Measurements from ENCODE around the gene DPF1. TPM values are rescaled to one million over a fixed set of nuclear protein-coding genes. Genes with fewer than 3 reads are reported as not detected.
A peak's percentile ranks its signal among the peaks of the same experiment; 100 is the strongest.

Gene DPF1
- total and polyA plus RNA-seq, 4 donors, result not detected

DNA sequence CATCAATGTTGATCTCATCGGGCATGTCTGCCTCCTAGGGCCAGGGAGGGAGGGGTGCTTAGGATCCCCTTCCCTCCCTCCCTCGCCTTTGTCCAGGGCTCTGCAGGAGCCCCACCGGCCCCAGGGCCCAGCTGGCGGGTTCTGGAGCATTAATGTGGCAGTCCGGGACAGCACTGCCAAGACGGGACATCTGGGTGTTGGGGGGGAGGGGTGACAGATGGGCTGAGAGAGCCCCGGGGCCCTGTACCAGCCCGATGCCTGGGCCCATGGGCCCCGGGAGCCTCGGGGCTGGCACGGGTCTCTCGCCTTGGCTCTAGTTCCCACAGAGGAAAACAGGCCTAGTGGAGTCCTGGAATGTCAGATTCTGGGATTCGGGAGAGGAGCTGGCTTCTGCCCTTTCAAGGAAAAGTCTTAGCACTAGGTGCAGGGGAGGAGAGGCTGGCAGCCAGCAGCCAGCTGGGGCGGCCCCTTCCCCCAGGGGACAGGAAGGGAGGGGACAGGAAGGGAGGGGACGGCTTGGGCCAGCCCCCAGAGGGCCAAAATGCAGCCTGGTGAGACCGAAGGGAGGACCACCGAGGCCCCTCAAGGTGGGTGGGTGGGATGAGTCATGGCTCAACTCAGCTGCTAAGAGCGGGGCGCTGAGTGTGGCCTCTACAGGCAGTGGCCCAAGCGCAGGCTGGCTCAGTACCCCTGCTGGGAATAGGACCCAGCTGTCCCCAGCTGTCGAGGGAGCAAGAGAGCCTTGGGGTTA, 29.1 kb upstream of the DPF1 start:
- Histone ChIP-seq H3K4me1 (ENCODE audit: control insufficient read depth in 4 of 4, insufficient read depth in 4 of 4, low read length in 3 of 4) (peaks cover 9 to 29% (median 13%) of the 10 kb centered on the region in 4 donors), H3K4me3 (ENCODE audit: low read depth in 1 of 3, low read length in 3 of 3) (no peak overlapping the region), H3K9ac (ENCODE audit: low read depth in 1 of 2, low read length in 2 of 2) (no peak overlapping the region), H3K36me3 (ENCODE audit: control insufficient read depth in 4 of 4, insufficient read depth in 3 of 4, low read depth in 1 of 4, low read length in 3 of 4) (no peaks in the 10 kb centered on the region), H3K27ac (ENCODE audit: low read depth in 1 of 2, low read length in 2 of 2) (peak overlapping the region; percentile 33 to 56), H3K9me3 (ENCODE audit: control insufficient read depth in 4 of 4, low read length in 3 of 4) (no peaks in the 10 kb centered on the region), H3K27me3 (ENCODE audit: control insufficient read depth in 4 of 4, insufficient read depth in 4 of 4, low read length in 3 of 4) (peaks cover 0 to 6% (median 1%) of the 10 kb centered on the region in 4 donors)
- no peak for DNase-seq (ENCODE audit: low spot score)
- WGBS, result 77% methylated on average over 21 of the region's 21 CpGs
- TF ChIP-seq, protein P1, sequence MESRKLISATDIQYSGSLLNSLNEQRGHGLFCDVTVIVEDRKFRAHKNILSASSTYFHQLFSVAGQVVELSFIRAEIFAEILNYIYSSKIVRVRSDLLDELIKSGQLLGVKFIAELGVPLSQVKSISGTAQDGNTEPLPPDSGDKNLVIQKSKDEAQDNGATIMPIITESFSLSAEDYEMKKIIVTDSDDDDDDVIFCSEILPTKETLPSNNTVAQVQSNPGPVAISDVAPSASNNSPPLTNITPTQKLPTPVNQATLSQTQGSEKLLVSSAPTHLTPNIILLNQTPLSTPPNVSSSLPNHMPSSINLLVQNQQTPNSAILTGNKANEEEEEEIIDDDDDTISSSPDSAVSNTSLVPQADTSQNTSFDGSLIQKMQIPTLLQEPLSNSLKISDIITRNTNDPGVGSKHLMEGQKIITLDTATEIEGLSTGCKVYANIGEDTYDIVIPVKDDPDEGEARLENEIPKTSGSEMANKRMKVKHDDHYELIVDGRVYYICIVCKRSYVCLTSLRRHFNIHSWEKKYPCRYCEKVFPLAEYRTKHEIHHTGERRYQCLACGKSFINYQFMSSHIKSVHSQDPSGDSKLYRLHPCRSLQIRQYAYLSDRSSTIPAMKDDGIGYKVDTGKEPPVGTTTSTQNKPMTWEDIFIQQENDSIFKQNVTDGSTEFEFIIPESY (IDR thresholded peaks at IDR 0.05), result no peak
- peak; percentile 27 for TF ChIP-seq NR2F2 (IDR thresholded peaks at IDR 0.05)

DNA sequence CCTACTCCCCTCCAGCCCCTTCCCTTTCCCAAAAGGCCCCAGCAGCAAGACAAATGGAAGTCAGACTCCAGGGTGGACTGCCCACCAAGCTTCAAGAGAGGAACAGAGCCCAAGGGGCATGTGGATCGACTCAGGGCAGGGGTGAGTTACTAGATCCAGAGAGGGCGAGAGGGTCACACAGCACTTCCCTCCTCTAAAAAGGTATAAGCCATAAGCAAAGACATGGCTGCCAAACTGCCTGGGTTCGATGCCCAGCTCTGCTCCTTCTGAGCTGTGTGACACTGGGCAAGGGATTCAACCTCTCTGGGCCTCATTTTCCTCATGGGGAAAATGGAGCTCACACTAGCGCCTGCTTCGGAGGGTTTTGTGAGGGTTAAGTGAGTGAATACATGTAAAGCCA, 28.4 kb upstream of the DPF1 start:
- peak overlapping the region; percentile 56 to 63 for H3K27ac ChIP-seq (ENCODE audit: low read depth in 1 of 2, low read length in 2 of 2)
- DNase-seq (ENCODE audit: low spot score), result no peak
- H3K27me3 ChIP-seq (ENCODE audit: control insufficient read depth in 4 of 4, insufficient read depth in 4 of 4, low read length in 3 of 4), result peaks cover 0 to 6% (median 1%) of the 10 kb centered on the region in 4 donors
- no peaks in the 10 kb centered on the region for H3K36me3 ChIP-seq (ENCODE audit: control insufficient read depth in 4 of 4, insufficient read depth in 3 of 4, low read depth in 1 of 4, low read length in 3 of 4)
- peaks cover 9 to 29% (median 13%) of the 10 kb centered on the region in 4 donors for H3K4me1 ChIP-seq (ENCODE audit: control insufficient read depth in 4 of 4, insufficient read depth in 4 of 4, low read length in 3 of 4)
- 87% methylated on average over 5 of the region's 5 CpGs for WGBS
- TF ChIP-seq JUND (IDR thresholded peaks at IDR 0.05) (no peak), NR2F2 (IDR thresholded peaks at IDR 0.05) (no peak), EGR1 (IDR thresholded peaks at IDR 0.05; ENCODE audit: low read depth in 2 of 2) (no peak), SP1 (IDR thresholded peaks at IDR 0.05) (no peak), FOXA1 (IDR thresholded peaks at IDR 0.05) (no peak), RXRA (IDR thresholded peaks at IDR 0.05) (no peak), RAD21 (IDR thresholded peaks at IDR 0.05) (no peak), TAF1 (conservative IDR thresholded peaks at IDR 0.05) (no peak)
- TF ChIP-seq, protein P2, sequence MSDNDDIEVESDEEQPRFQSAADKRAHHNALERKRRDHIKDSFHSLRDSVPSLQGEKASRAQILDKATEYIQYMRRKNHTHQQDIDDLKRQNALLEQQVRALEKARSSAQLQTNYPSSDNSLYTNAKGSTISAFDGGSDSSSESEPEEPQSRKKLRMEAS (IDR thresholded peaks at IDR 0.05), result no peak
- TF ChIP-seq, protein P3, sequence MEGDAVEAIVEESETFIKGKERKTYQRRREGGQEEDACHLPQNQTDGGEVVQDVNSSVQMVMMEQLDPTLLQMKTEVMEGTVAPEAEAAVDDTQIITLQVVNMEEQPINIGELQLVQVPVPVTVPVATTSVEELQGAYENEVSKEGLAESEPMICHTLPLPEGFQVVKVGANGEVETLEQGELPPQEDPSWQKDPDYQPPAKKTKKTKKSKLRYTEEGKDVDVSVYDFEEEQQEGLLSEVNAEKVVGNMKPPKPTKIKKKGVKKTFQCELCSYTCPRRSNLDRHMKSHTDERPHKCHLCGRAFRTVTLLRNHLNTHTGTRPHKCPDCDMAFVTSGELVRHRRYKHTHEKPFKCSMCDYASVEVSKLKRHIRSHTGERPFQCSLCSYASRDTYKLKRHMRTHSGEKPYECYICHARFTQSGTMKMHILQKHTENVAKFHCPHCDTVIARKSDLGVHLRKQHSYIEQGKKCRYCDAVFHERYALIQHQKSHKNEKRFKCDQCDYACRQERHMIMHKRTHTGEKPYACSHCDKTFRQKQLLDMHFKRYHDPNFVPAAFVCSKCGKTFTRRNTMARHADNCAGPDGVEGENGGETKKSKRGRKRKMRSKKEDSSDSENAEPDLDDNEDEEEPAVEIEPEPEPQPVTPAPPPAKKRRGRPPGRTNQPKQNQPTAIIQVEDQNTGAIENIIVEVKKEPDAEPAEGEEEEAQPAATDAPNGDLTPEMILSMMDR (IDR thresholded peaks at IDR 0.05; ENCODE audit: low read depth, low read length, missing input control), result no peak
- TF ChIP-seq, protein P4, sequence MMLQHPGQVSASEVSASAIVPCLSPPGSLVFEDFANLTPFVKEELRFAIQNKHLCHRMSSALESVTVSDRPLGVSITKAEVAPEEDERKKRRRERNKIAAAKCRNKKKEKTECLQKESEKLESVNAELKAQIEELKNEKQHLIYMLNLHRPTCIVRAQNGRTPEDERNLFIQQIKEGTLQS (IDR thresholded peaks at IDR 0.05), result no peak
- H3K9ac ChIP-seq (ENCODE audit: low read depth in 1 of 2, low read length in 2 of 2), result no peak overlapping the region
- H3K9me3 ChIP-seq (ENCODE audit: control insufficient read depth in 4 of 4, low read length in 3 of 4), result no peaks in the 10 kb centered on the region
- H3K4me3 ChIP-seq (ENCODE audit: low read depth in 1 of 3, low read length in 3 of 3), result no peak overlapping the region

DNA sequence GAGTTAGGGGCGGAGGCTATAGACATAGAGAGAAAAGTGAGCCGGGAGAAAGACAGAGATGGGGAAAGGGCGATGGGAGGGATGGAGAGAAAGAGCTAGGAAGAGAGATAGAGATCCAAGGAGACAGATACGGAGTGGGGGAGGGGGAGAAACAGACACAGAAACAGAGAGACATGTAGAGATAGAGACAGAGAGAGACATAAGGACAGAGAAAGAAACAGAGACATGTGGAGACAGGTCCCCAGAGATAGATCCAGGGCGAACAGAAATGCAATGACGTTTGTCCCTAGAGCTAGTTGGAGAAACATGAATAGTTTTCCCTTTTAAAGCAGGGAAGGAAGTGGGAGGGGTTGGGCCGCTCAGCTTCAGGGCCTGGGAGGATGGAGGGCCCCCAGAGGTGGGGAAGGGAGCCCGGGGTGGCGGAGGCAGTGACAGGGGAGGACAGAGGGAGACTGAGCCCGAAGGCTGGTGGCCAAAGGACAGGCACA, 27.6 kb upstream of the DPF1 start:
- TF ChIP-seq SP1 (IDR thresholded peaks at IDR 0.05), result peak; percentile 4
- TF ChIP-seq GABPA (IDR thresholded peaks at IDR 0.05 in 1 of 2, conservative IDR thresholded peaks at IDR 0.05 in 1 of 2), result no peak
- H3K27ac ChIP-seq (ENCODE audit: low read depth in 1 of 2, low read length in 2 of 2), result peak overlapping the region; percentile 63 to 72
- DNase-seq (ENCODE audit: low spot score), result no peak
- H3K27me3 ChIP-seq (ENCODE audit: control insufficient read depth in 4 of 4, insufficient read depth in 4 of 4, low read length in 3 of 4), result peaks cover 0 to 6% (median 1%) of the 10 kb centered on the region in 4 donors
- H3K9ac ChIP-seq (ENCODE audit: low read depth in 1 of 2, low read length in 2 of 2), result no peak overlapping the region
- no peaks in the 10 kb centered on the region for H3K9me3 ChIP-seq (ENCODE audit: control insufficient read depth in 4 of 4, low read length in 3 of 4)
- H3K4me1 ChIP-seq (ENCODE audit: control insufficient read depth in 4 of 4, insufficient read depth in 4 of 4, low read length in 3 of 4), result peaks cover 9 to 29% (median 13%) of the 10 kb centered on the region in 4 donors
- no peak overlapping the region for H3K4me3 ChIP-seq (ENCODE audit: low read depth in 1 of 3, low read length in 3 of 3)
- H3K36me3 ChIP-seq (ENCODE audit: control insufficient read depth in 4 of 4, insufficient read depth in 3 of 4, low read depth in 1 of 4, low read length in 3 of 4), result no peaks in the 10 kb centered on the region
- 54% methylated on average over 10 of the region's 10 CpGs for whole genome bisulfite sequencing

All from liver (tissue), 9 donors.